Endometrial microvascular endothelial cells (primary cell): ENCODE results near the gene NBPF1. TPM values are rescaled to one million over a fixed set of nuclear protein-coding genes. Genes with fewer than 3 reads are reported as not detected.
"Not testable (repeated sequence)": the region's sequence is repeated elsewhere in the genome, so short reads cannot be mapped to it uniquely, and the experiment has no call there.

ENCODE experiments used
- in situ Hi-C: cut with HindIII; loops from 2 replicates; pipeline ENCODE4 v1.10.0; 2017; ENCODE audit warnings: low sequenced_read_pairs, low pct_unique_long_range_greater_than_20kb; ENCODE audit errors: inconsistent ontology term
- total RNA-seq: library from RNA; depleted of rRNA; stranded (reverse); fragments of >200 nt; gene quantifications from one replicate; pipeline ENCODE4 v1.2.3, GENCODE V29; 2015; ENCODE audit errors: inconsistent ontology term

NBPF1 gene
- total RNA-seq, 1 donor from 2014 or later = 16.7 TPM

DNA sequence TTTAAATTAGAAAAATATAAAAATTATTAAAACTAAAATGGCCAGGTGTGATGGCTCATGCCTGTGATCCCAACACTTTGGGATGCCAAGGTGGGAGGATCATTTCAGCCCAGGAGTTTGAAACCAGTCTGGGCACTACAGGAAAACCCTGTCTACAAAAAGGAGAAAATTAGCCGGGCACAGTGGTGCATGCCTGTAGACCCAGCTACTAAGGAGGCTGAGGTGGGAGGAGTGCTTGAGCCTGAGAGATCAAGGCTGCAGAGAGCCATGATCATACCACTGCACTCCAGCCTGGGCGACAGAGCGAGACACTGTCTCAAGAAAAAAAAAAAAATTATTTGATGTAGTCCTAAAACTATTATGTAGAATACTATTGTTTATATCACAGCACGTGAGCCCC, 3.6 kb downstream of the NBPF1 start:
- in situ Hi-C loops = not testable (repeated sequence)

DNA sequence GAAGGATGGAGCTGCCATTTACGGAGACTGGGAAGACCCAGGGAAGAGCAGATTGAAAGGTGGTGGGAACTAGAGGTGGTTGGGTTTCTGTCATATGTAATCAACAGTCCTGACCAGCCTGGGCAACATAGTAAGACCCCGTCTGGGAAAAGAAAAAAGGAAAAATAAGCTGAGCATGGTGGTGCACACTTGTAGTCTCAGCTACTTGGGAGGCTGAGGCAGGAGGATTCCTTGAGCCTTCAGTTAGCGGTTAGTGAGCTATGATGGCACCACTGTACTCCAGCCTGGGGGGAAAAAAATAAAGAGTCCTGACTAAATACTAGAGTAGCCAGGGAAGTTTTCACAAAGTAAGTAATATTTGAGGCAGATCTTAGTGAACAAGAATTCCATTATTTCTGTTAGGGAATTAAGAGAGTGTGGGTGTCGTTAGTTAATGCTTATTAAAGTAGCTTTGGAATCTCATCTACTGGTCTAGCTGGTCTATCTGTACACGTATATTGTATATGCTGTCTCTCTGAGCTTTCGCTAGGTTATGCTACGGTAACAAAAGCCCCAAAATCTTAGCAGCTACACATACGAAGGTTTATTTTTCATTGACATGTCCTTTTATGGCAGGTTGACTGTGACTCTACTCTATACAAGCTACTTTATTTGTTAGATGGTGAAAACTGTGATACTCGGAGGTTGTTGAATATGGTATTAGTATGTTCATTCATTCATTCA, 4.4 kb downstream of the NBPF1 start:
- in situ Hi-C loops = no loop called here

DNA sequence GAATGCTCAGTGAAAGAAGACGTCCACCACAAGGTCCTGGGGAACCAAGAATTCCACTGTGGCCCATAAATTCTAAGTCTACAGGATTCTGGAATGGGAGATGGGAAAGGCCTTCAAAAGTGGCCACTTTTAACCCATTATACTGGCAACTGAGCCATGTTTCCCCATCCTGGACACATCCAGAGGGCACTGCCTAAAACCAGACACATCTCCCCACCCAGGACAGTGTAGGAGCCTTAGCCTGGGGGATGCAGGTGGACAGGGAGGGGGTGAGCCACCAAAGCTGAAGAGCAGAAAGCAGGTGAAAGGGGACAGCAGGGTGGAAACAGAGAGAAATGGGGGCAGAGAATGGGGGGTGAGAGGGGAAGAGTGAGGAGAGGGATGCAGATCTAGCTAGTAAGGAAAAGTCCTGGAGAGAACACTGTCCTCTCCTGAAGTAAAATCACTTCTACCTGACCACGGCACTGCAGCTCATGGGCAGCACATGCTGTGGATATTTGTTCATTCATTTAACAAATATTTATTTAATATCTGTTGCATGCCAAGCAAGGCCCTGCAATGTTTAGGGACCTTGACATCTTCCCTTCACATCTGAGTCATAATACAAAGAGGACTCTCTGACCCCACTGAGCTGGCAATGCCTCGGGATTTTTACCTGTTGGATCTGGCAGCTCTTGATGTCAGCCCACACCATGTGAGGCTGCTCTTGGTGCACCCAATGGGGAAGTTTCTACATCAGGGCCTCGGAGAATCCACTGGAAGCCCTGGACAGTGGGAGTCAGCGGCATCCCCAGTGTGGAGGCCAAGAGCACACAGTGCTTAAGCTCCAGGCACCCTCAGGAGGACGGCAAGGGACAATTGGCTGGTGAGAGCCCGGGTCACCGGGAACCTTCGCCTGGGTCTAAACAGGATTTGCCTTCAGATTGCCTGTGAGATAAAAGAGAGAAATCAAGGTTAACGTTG, 5.2 kb downstream of the NBPF1 start:
- in situ Hi-C loops = not testable (repeated sequence)

GRCh38 chr1:16607433-16607851, 5.9 kb downstream of the NBPF1 start:
- in situ Hi-C loops = no loop called here

DNA sequence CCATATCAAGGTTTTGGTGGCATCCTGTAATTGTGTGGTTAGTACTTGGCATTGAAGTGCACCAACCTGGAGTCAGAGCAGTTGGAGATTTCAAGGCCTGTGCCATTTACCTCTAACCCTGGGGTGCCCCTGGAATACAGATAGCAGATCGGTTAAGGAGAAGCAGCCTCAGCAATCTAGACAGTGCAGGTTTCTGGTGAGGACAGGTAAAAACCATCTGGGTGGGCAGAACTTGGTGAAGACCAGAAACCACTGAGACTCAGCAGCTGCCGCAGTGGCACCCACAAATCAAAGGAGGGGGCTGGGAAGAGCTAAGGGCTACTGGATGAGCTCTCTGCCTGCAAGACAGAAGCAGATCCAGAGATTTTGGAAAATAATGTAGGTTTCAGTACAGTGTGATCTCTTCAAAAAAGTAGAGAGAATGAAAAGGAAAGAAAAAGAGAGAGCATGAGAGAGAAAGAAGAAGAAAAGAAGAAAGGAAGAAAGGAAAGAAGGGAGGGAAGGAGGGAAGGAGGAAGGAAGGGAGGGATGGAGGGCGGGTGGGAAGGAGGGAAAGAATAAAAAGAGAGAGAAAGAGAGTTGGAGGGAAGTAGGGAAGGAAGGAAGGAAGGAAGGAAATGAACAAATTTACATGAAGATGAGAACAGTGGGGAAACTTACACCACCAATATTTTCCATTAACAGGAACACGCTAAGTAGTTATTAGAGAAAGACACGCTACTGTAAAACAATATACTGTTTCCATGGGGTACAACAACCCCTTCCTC, 6.5 kb downstream of the NBPF1 start:
- in situ Hi-C loops = not testable (repeated sequence)

DNA sequence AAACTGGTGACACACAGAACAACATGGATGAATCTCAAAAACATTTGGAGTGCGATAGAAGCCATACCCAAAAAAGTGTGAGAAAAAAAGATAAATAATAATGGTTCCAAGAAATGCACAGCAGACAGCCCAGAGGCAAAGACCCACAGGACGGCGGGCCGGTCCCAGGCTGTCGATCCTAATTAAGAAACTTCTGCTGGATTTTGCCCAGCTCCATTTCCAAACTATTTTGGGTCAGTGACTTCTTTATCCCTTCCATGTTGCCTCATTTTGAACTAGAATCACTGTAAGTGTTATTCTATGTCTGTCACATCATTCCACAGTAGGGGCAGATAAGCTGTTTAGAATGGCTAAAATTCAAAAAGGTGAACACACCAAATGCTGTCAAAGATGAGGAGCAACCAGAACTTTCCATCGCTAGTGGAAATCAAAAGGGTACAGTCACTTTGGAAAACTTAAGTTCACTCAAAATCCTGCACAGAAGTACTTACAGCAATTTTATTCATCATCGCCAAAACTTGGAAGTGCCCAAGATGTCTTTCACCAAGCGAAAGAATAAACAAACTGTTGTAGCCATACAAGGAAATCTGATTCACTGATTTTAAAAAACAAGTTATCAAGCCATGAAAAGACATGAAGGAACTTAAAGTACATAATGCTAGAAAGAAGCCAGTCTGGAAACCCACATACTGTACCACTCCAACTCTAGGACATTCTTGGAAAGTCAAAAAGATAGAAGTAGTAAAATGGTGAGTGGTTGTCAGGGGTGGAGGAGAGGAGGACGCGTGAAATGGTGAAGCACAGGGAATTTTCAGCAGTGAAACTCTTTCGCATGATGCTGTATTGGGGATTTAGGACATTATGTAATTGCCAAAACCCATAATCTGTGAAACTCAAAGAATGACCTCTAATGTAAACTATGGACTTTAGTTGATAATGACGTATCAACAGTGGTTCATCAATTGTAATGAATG, 7.5 kb downstream of the NBPF1 start:
- in situ Hi-C loops = no loop called here

DNA sequence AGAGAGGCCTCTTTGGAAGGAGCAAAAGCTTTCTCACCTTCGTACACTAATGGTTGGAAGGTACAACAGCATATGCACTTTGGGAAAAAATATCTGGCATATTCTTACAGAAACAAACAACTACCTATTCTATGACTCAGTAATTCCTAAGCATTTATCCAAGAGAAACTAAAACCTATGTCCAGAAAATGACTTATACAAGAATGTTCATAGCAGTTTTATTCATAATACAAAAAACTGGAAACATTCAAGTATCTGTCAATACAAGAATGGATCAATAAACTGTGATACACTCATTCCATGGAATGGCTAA, 8.2 kb downstream of the NBPF1 start:
- in situ Hi-C loops = no loop called here

GRCh38 chr1:16604514-16605212, 8.7 kb downstream of the NBPF1 start:
- in situ Hi-C loops = not testable (repeated sequence)

DNA sequence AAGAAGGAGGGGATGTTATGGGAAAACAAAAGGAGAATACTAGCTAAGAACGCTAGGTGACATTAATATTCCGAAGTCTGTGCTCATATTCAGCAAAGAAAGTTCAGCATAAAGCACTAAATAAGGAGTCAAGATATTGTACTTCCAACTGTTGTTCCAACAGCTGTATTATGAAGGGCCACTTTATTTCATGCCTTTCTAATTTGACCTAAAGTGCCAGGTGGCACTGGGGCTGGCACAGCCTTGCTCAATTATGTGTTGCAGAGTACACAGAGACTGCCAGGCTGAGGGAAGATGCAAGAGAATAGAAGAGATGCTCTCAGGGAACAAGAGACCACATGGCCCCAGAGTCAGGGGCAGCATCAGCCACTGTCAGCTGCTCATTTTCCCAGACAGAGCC, 9.7 kb downstream of the NBPF1 start:
- in situ Hi-C loops = not testable (repeated sequence)

- in situ Hi-C loops = not testable (repeated sequence)
Observed at GRCh38 chr1:16602336-16603011, 10.9 kb downstream of the NBPF1 start.

- in situ Hi-C loops = not testable (repeated sequence)
Observed at GRCh38 chr1:16600855-16601786, 12.2 kb downstream of the NBPF1 start.

- in situ Hi-C loops = not testable (repeated sequence)
Observed at GRCh38 chr1:16599326-16599725, 14.0 kb downstream of the NBPF1 start.

DNA sequence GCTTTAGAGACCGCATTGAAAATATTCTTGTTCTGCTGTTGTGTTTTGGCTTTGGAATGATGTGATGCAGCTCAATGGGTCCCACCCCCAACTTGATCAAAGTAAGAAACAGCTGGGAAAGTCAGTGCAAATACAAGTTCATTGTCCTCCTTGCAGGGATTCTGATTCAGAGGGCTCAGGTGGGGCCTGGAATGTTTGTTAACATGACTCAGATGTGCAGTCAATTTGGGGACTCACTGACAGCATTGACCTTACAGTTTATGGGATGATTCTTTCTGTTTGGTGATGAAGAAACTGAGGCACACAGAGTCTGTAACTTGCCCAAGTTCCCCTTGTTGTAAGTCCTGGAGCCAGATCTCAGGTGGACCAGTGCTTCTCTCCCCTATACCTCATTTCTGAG, 18.1 kb downstream of the NBPF1 start:
- in situ Hi-C loops = not testable (repeated sequence)

DNA sequence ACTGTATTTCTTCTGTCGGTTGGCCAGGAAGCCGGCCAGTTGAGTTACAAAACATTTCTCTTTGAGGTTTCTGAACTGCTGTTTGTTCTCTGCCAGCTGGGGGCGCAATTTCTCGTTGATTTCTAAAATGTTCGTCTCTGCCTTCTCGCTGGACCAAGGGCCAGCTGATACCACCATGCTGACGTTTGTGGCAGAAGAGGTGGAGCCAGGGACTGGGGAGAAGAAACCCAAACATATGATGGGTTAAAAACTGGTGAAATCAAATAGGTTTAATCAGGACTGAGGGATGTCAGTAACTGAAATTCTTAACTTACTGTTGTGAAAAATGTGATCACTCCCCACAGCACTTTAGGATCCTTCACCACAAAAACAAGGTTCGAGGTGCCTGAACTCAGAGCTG, 21.5 kb downstream of the NBPF1 start:
- in situ Hi-C loops = not testable (repeated sequence)

- in situ Hi-C loops = not testable (repeated sequence)
Observed at GRCh38 chr1:16588081-16588480, 25.3 kb downstream of the NBPF1 start.

GRCh38 chr1:16587639-16588038, 25.7 kb downstream of the NBPF1 start:
- in situ Hi-C loops = not testable (repeated sequence)
